GM18498 (cell line): ENCODE data around the gene LRRTM1.

Experiments used
- ATAC-seq: cut with Tn5 transposase; IDR thresholded peaks from one replicate; pipeline ENCODE4 v1.9.1; 2021; ENCODE audit warnings: mild to moderate bottlenecking, moderate library complexity; ENCODE audit not compliant: unreplicated experiment

Gene LRRTM1

GRCh38 chr2:80303006-80303908 lies 1.3 kb downstream of the LRRTM1 start:
- no peak for ATAC-seq

GRCh38 chr2:80302314-80303005 lies 2.1 kb downstream of the LRRTM1 start:
- no peak for ATAC-seq

- no peak for ATAC-seq
These were observed 2.6 kb downstream of the LRRTM1 start for GRCh38 chr2:80302001-80302313.

GRCh38 chr2:80300954-80301353 lies 3.6 kb downstream of the LRRTM1 start:
- no peak for ATAC-seq

- ATAC-seq: no peak
These were observed 4.2 kb downstream of the LRRTM1 start for GRCh38 chr2:80300346-80300745.

- ATAC-seq: no peak
These were observed 4.9 kb downstream of the LRRTM1 start for GRCh38 chr2:80299661-80300060.

- ATAC-seq: no peak
These were observed 5.6 kb downstream of the LRRTM1 start for GRCh38 chr2:80298954-80299353.

- ATAC-seq: no peak
These were observed 11.5 kb downstream of the LRRTM1 start for GRCh38 chr2:80293039-80293438.

GRCh38 chr2:80292474-80292873 lies 12.1 kb downstream of the LRRTM1 start:
- no peak for ATAC-seq

GRCh38 chr2:80291656-80292055 lies 12.9 kb downstream of the LRRTM1 start:
- ATAC-seq: no peak

- no peak for ATAC-seq
These were observed 16.0 kb downstream of the LRRTM1 start for GRCh38 chr2:80288576-80288975.

GRCh38 chr2:80281049-80281448 lies 23.5 kb downstream of the LRRTM1 start:
- no peak for ATAC-seq

GRCh38 chr2:80280598-80280997 lies 24.0 kb downstream of the LRRTM1 start:
- ATAC-seq: no peak

- ATAC-seq: no peak
These were observed 34.7 kb downstream of the LRRTM1 start for GRCh38 chr2:80269806-80270205.

- ATAC-seq: no peak
These were observed 38.3 kb downstream of the LRRTM1 start for GRCh38 chr2:80266231-80266630.

GRCh38 chr2:80259292-80259691 lies 45.3 kb downstream of the LRRTM1 start:
- no peak for ATAC-seq

GRCh38 chr2:80258793-80259192 lies 45.8 kb downstream of the LRRTM1 start:
- no peak for ATAC-seq

- ATAC-seq: no peak
These were observed 46.2 kb downstream of the LRRTM1 start for GRCh38 chr2:80258341-80258740.

- no peak for ATAC-seq
These were observed 47.1 kb downstream of the LRRTM1 start for GRCh38 chr2:80257450-80257849.

- ATAC-seq: no peak
These were observed 47.8 kb downstream of the LRRTM1 start for GRCh38 chr2:80256782-80257167.

- no peak for ATAC-seq
These were observed 48.4 kb downstream of the LRRTM1 start for GRCh38 chr2:80255918-80256781.
